Thyroid gland (tissue), 4 donors: ENCODE measurements around the gene BHLHA15.

Experiments
- POLR2A ChIP-seq, 2 donors: fragments of 450-650 bp; IDR thresholded peaks; one replicate each; pipeline ENCODE4 v1.6.1; 2017; ENCODE audit warnings: antibody characterized with exemption in 2 of 2, mild to moderate bottlenecking in 2 of 2, moderate library complexity in 1 of 2
- TF ChIP-seq, protein P1 (sequence below), 6 experiments: fragments of 200-600 bp in 3 of 6; fragments of 450-650 bp in 3 of 6; sonication (generic) in 3 of 6; IDR thresholded peaks; one replicate each; pipeline ENCODE4 v1.5.1; 2016 to 2019; ENCODE audit warnings: antibody characterized with exemption in 6 of 6, mild to moderate bottlenecking in 2 of 6, inconsistent platforms in 1 of 6, moderate library complexity in 1 of 6

DNA sequence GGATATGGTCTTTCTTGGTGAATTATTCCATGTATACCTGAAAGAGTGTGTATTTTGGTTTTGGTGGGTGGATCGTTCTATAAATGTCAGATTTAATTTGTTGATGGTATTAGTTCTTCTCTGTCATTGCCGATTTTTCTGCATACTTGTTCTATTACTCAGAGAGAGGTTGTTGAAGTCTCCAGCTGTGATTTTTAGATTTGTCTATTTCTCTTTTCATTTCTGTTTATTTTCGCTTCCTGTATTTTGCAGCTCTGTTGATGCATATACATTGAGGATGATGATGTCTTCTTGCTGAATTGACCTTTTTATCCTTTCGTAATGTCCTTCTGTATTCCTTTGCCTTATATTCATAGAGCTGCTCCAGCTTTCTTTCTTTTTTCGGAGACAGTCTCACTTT lies 12.1 kb upstream of the BHLHA15 start:
- TF ChIP-seq POLR2A (IDR thresholded peaks at IDR 0.05): no peak
- TF ChIP-seq, protein P1, sequence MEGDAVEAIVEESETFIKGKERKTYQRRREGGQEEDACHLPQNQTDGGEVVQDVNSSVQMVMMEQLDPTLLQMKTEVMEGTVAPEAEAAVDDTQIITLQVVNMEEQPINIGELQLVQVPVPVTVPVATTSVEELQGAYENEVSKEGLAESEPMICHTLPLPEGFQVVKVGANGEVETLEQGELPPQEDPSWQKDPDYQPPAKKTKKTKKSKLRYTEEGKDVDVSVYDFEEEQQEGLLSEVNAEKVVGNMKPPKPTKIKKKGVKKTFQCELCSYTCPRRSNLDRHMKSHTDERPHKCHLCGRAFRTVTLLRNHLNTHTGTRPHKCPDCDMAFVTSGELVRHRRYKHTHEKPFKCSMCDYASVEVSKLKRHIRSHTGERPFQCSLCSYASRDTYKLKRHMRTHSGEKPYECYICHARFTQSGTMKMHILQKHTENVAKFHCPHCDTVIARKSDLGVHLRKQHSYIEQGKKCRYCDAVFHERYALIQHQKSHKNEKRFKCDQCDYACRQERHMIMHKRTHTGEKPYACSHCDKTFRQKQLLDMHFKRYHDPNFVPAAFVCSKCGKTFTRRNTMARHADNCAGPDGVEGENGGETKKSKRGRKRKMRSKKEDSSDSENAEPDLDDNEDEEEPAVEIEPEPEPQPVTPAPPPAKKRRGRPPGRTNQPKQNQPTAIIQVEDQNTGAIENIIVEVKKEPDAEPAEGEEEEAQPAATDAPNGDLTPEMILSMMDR (IDR thresholded peaks at IDR 0.05): no peak
